NCI-H226 (cell line): ENCODE measurements around the gene ACER1.
"Not testable (repeated sequence)": the region's sequence is repeated elsewhere in the genome, so short reads cannot be mapped to it uniquely, and the experiment has no call there.

ENCODE experiments used
- DNase-seq: peaks from one replicate; pipeline ENCODE4 v3.0.0-alpha.2; 2015

The ACER1 gene

DNA sequence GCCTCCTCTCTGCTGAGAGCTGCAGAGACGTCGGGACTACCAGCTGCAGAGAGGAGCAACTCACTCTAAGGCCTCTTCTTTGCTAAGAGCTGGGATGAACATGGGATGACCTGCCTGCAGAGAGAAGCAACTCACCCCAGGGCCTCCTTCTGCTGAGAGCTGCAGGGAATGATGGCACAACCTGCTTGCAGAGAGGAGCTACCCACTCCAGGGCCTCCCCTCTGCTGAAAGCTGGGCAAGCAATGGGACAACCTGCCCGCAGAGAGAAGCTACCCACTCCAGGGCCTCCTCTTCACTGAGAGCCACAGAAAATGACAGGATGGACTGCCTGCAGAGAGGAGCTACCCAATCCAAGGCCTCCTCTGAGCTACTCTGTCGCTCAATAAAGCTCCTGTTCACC, 46.7 kb downstream of the ACER1 start:
- DNase-seq = no peak

DNA sequence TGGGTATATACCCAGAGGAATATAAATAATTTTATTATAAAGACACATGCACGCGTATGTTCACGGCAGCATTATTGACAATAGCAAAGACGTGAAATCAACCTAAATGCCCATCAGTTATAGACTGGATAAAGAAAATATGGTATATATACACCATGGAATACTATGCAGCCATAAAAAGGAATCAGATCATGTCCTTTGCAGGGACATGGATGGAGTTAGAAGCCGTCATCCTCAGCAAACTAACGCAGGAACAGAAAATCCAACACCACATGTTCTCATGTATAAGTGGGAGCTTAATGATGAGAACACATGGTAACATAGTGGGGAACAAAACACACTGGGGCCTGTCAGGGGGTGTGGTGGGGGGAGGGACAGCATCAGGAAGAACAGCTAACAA, 51.0 kb downstream of the ACER1 start:
- DNase-seq = not testable (repeated sequence)

DNA sequence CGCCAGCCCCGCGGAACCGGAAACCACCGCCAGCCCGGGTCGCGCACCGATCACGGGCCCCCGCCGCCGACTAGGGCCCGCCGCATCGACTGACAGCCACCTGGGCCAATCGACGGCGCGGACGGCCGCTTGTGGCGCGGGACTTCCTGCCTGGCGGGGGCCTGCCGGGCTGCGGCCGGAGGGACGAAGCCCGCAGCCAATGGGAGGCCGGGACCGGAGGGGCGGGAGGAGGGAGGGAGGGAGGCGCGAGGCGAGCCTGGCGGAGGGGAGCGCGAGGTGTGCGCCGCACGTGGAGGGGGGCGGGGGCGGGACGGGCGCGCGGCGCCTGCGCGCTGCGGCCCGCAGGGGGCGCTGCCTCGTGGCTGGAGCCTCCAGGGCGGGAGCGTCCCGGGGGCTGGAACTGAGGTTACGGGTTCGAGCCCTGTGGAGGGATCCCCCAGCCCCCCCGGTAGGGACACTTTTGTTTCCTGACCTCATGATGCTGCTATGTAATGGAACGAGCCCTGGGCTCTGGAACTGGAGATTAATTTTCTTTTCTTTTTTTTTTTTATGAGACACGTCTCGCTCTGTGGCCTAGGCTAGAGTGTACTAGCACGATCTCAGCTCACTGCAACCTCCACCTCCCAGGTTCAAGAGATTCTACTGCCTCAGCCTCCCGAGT, 53.4 kb downstream of the ACER1 start, which contains the start of gene MLLT1:
TSS of gene MLLT1 (minus strand) at position 45 of the 661 bp plus-strand sequence. CDS start 191 bp downstream, outside the sequence.
- DNase-seq = peak; percentile 97

DNA sequence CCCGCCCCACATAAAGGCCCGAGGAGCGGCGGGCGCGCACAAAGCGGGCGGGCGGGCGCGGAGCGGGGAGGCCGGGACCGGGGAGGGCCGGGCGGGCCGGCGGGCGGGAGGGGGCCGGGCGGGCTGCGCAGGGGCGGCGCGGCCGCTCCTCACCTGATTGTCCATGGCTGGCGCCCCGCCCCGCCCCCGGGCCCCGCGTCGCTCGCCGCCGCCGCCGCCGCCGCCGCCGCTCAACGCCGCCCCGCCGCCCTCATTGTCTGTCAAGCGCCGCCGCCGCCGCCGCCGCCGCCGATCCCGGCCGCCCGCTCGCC, 53.8 kb downstream of the ACER1 start:
- no peak for DNase-seq

DNA sequence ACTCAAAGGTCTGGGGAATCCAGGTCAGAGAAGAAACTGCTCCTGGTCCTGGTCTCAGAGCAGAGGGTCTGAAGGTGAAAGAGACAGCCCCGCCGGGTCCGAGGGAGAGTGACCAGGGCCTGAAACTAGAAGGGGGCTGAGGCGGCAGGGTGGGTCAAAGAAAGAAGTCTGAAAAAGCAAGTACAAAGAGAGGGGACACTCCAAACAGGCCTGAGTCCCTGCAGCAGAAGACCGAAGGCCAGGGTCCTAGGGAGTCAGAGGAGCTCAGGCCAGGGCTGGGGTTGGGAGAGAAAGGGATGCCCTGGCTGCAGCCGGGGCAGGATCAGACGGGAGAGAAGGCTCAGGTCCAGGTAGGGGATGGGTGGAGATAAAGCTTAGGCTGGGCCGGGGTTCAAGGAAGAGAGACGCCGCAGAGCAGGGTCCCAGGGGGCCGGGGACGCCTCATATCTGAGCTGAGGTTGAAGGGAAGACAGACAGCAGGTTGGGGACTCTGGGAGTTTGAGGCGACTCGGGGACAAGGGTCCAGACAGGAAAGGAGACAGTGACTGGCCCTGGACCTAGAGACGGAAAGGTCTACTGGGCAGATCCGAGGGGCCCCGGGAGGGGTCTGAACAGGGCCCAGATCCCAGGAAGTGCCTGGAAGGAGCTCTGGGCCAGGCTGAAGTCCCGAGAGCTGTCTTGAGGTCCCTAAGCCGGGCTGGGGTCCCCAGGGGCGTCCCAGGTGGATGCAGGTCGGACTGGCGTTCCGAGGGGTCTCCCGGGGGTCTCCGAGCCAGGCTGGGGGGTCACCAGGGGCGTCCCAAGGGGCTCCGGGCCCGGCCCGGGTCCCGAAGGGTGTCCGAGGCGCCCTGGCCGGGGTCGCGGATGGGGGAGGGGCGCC, 54.4 kb downstream of the ACER1 start:
- DNase-seq = no peak

DNA sequence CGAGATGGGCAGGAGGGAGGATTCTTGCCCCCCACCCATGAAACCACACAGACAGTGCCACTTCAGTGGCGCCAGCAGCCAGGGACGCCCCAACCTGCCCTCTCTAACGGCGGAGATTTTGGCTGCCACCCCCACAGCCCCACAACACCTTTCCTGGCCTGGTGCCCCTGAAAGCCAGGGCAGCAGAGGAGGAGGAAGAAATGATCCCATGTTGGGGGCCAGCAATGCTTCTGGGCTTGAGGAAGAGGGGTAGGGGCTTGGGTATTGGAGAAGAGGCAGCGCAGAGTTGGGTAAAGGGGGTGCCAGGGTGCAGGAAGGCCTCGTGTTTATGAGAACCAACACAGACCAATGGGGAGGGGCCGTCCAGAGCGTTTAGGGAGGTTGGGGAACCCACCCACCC, 55.4 kb downstream of the ACER1 start:
- no peak for DNase-seq

DNA sequence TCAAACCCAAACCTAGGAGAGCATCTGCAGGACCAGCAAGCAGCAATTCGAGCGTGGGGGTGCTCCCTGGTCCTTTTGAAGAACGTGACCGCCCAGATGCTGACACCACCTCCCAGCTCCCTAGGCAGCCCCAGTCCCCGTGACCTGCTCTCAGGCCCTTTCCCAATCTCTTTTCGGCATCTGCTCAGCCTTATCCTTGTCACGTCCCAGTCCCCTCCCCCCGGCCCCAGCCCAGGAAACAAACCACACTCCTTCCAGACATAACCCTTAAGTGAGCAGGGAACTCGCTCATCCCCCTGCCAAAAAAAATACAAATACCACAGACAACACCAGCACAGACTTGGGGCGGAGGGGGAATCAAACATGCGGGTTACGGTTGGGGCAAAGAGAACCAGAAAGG, 57.0 kb downstream of the ACER1 start:
- no peak for DNase-seq

DNA sequence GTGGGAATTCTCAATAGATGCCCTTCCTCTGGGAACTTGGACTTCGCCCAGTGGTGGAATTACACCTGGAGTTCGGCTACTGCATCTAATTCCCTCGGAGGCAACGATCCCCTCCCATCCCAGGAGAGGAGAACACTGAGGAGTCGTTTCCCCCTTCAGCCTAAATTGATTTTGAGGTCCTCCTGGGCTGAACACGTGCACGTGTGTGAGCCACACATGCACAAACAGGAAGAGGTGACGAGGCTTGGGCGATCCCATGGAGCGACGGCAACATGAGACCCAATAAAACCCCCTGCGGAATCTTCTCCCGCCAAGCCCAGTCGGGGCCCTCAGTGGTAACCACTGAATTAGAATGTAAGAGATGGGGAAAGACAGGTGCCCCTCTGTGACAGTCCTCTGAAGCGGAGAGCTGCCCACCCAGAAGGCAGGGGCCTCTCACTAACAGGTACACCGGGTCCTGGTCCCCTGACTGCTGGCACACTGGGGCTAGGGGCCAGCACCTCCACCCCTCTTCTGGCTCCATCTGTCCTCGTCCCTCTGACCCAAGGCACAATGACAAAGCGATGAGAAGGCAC, 58.2 kb downstream of the ACER1 start:
- DNase-seq = no peak

DNA sequence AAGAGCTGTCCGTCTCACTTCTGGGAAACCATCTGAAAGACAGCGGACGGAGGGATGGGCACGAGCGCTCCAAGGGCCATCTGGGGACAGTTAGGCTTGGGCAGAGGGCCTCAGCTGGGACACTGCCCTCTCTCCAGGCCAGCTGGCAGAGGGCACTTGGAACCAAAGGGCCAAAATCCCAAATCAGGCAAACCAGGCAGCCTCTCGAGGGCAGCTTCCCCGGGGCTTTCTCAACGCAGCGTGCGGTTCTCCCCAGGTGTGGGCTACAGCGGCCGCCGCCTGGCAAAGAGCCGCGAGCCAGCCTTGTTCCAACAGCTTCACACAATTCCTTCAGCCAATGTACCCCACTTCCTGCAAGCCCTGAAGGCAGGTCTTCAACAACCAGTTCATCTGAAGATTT, 58.7 kb downstream of the ACER1 start:
- DNase-seq = no peak

DNA sequence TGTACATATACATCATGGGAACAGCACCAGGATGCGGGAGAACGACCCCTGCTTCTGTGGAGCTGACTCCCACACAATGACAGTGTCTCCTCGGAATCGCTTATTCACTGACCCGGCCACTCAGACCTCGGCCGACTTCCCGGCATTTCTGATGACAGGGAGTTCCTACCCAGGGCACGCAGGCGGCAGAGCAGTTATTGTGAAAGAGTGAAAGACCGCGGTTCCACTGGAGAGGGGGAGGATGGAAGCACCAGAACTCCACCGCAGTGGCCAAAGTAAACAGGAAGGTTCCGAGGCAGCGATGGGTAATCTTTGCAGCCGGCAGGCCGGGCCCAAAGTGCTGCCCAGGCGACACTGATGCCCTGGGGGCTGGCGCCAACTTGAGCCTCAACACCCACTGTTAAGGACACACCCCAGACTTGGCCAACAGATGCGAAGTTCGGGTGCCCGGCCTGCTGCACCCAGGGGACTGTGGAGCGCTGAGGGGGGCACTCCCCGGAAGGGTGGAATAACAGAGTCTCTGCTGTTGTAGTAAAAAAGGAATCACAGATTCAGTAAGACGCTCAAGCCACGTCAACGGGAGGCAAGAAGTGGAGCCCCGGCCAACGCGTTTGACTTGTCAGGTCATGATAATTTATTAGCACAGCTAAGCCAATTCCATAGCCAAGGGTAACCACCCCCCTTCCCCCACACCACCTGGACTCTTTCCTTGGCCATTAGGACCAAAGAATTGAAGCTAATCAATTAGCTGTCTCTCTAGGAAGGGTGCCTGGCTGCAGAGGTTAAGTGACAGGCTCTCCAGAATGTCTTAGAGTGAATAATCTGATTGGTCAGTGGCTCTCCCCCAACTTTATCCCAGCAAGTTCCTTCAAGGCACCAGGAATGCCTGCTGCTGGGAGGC, 59.5 kb downstream of the ACER1 start:
- DNase-seq = peak; percentile 88

DNA sequence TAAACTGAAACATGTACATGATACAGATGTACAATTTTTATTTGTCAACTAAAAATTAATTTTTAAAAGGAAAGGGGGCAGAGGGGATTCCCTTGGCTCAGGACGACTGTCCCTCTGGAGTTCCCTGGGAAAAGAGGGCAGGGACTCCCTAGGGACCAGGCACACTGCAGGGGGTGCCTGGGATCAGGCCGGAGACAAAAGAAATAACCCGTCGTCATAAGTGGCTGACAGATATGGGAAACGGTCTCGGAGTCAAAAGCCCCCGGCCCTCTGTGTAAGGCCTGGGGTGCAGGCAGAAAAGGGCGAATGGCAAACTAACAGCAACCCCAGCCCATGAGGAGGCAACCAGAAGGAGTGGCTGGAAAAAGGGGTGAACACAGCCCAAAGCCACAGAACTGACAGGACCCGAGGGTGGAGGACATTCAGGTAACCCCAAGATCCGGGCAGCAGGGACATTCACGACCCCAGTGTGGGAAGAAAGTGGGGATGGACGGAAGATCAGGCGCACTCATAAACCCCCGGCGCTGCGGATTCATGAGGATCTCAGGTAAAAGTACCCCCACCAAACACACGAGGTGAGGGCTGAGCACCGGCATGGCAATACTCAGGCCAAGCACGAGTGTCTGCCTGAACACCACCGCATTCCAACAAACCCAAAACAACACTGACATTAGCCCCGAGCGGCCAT, 60.4 kb downstream of the ACER1 start:
- no peak for DNase-seq

DNA sequence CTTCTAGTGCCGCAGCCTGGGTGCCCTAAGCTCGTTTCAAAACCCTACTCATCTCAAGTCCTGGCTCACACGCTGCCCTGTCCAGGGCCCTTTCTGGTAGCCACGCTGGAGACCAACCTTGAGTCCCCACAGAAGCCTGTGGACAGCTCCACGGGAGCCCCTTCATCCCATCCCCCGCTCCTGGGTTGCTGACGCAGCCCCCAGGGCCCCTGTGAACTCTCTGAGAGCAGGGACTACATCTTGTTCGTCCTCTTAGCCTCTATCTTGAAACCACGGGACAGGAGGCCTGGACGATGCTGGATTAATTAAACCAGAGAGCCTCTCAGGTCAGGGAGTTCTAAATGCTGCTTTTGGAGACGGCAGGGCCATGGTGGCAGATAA, 61.0 kb downstream of the ACER1 start:
- no peak for DNase-seq

DNA sequence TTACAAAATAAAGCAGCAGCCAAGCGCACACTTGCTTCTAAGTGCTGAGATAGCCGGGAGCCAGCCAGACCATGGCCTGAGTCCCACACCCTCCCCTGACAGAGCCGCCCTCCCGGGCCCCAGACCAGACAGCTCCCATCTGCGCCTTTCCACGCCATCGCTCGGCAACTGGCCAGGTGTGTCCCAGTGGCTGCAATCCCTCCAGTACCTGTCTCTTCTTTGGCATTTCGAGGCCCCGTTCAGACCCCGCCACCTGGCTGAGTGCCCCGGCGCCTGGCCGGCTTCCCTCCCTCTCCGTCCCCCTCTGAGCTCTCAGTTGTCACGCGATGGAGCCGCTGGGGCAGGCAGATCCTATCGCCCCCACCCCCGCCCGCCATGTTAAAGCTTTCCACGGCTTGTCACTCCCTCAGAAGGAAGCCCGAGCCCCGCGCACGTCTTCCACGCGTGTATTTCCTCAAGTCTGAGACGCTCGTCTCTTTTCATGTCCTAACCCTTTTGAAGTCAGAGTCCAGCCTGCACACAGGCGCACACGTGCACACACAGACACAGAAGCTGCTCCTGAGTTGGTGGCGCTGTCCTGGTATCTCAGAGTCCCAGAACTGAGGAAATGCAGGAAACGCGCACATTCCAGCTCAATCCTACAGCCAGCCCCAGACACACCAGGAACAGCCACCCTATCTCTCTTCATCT, 61.5 kb downstream of the ACER1 start:
- DNase-seq = peak; percentile 81

DNA sequence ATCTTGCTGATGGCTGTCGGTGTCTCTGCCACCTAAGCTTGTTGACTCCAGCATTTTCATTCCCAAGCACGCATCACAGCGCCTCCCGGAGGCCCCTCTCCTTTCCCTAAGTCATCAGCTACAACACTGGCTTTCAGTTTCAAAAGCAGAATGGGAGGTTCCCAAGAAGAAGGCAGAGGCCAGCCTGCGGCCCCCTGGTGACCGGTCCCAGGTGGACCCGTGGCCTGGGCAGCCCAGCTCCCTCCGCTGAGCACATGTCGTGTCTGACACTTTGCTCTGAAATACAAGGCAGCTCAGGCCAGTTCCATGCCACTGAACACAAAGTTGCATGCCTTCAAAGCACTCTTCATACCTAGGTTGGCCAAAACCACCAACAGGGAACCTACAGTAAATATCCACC, 62.2 kb downstream of the ACER1 start:
- DNase-seq = no peak

DNA sequence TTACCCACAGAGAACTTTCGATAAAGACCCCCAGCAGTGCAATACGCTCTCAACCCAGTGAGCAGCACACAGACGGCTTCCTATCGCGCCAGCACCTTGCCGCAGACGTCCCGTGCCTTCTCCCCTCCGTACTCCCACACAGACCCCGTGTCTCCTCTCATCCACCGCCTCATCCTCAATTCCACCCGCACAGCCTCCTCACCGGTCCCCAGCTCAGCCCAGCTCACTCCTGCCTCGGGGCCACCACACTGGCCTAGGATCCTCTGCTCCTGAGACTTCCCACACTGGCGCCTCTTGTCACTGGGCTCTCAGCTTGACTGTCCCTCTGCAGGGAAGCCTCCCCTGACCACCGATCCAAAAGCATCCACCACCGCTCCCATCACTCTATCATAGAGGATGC, 62.6 kb downstream of the ACER1 start:
- DNase-seq = no peak

DNA sequence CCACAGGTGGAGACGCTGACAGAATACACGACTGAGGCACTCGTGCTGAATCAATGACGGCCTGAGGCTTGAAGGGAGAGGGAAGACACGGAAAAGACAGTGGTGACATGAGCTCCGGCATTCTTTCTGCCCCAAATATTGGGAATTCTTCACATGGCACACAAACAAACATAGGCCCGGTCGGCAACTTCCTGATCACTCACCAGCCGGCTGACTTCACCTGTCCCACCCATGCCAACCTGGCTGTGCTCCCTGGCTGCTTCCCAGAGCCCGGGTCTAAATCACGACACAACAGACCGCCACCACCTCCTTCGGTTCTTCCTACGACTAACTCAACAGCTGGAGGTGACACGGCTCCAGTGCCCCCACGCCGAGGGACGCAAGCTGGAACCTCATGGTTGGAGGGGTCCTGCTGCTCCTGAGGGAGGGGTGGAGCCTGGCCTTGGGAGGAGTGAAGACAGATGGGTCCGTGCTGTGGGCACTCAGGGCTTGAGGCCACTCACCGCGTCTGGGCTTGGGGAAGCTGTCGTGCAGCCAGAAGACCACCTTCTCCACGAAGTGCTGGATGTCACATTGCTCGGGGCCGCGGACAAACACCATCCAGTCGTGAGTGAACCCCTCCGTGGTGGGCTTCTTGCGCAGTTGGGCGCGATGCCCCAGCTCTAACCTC, 63.2 kb downstream of the ACER1 start:
- no peak for DNase-seq

DNA sequence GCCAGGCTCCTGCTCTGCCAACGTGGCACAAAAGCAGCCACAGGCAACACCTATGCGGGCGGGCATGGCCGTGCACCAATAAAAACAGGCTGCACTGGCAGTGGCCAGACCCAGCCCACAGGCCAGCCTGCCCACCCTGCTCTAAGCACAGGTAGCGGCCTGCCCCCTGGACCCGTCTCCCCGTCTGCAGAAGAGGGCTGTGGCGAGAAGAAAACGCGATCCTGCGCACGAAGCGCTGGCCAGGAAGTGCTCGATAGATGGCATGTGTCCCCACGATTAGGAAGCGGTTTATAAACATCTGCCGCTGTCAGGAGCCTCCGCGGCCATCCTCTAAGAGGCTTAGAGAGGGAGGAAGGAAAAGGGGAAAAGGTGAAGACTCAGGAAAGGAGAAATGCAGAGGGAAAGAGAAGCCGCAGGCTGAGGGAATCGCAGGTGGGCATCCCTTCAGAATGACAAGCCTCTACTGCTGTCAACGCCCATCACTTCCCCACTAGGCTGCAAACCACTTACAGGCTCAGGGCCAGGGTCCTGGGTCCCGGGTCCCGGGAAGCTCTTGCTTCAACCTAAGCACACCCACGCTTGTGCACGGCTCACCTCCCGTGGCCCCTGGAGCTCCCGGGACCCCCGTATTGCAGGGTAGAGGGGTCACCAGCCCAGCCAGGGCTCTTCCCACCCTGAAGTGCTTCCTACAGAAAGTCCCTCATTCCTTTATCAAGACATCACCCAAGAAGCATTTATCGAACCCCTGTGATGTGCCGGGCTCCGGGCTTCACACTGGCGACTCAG, 64.1 kb downstream of the ACER1 start:
- DNase-seq = no peak

DNA sequence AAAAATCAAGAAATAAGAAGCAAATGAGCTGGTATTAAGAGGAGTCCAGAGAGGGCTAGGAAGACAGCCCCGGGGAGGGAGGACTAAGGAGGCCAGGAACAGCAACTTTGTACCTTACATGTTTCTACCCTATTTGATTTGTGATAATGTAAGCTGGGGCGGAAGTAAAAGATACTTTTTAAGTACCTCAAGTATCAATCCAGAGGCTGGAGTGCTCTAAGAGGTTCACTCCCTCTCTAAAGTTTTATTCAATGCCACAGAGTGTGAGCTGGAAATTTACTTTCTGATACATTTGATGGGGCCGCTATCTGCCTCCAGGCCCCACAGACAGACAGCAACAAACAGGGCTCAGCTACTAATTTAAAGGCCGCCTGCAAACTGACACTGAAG, 65.0 kb downstream of the ACER1 start:
- DNase-seq = no peak

DNA sequence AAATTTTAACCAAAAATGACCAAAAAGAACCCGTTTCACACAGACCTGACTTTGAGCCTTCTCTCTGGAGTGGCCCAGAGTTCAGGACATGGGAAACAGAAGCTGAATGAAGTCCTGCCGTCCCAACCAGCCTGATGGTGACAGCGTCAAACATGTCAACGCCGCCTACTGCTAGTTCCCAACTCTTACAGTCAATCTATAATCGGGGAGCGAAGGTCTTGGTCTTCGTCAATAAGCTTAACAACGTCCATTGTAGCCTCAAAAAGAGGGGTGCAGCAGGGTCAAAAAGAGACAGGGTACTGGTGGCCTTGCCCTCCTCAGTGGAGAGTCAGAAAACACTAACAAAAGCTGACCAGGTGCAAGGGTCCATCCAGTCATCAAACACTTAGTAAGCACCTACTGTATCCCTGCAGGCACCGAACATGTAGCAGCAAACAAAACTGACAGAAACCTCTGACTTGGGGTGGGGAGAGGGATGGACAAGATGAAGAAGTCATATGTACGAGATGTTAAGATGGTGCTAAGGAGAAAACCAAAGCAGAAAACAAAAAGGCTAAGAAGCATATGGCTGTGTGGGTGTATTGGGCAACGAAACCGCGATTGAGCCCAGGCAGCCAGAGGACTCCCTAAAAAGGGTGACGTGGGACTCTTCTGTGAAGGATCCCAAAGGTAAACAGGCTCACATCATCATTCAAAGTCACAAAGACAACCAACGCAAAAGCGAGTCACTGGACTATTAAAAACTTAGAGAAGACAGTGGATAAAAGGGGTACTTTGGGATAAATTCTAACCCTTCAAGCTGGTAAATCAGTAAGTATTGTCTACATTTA, 65.6 kb downstream of the ACER1 start:
- DNase-seq = no peak

DNA sequence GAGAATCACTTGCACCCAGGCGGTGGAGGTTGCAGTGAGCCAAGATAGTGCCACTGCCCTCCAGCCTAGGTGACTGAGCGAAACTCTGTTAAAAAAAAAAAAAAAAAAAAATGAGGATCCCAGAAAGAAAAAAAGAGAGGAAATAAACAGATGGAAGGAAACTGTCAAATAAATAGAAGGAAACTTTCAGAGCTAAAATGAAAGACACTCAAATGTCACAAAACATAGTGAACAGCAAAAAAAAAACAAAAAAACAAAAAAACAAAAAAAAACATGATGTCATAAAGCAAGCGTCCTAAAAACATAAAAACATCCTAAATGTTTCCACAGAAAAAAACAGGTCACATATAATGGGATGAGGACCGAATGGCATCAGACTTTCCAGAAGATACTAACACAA, 68.6 kb downstream of the ACER1 start:
- DNase-seq = no peak
